Parathyroid adenoma (tissue), 2 donors: ENCODE measurements around the gene P3H3.

Source experiments
- H2AFZ ChIP-seq: fragments of 300-600 bp; sonication (generic); one replicate; pipeline ENCODE4 v1.7.0; 2017; ENCODE audit warnings: antibody characterized with exemption, mild to moderate bottlenecking
- H3K27ac ChIP-seq: fragments of 300-600 bp; sonication (generic); one replicate; pipeline ENCODE4 v1.7.0; 2017
- H3K27me3 ChIP-seq: fragments of 300-600 bp; sonication (generic); one replicate; pipeline ENCODE4 v1.7.0; 2017; ENCODE audit warnings: low read length; ENCODE audit not compliant: control insufficient read depth, insufficient read depth
- H3K36me3 ChIP-seq: fragments of 300-600 bp; sonication (generic); one replicate; pipeline ENCODE4 v1.7.0; 2017; ENCODE audit warnings: low read length; ENCODE audit not compliant: control insufficient read depth, insufficient read depth
- H3K4me1 ChIP-seq: fragments of 300-600 bp; sonication (generic); one replicate; pipeline ENCODE4 v1.7.0; 2017; ENCODE audit warnings: control low read depth
- H3K4me2 ChIP-seq: fragments of 300-600 bp; sonication (generic); one replicate; pipeline ENCODE4 v1.7.0; 2017; ENCODE audit warnings: low read length
- H3K4me3 ChIP-seq: fragments of 300-600 bp; sonication (generic); one replicate; pipeline ENCODE4 v1.7.0; 2017; ENCODE audit warnings: low read depth, low read length
- H3K79me2 ChIP-seq: fragments of 300-600 bp; sonication (generic); one replicate; pipeline ENCODE4 v1.7.0; 2017; ENCODE audit warnings: control low read depth
- H3K9ac ChIP-seq: fragments of 300-600 bp; sonication (generic); one replicate; pipeline ENCODE4 v1.7.0; 2017; ENCODE audit warnings: mild to moderate bottlenecking
- H3K9me3 ChIP-seq: fragments of 300-600 bp; sonication (generic); one replicate; pipeline ENCODE4 v1.7.0; 2017; ENCODE audit warnings: low read length; ENCODE audit not compliant: control insufficient read depth
- TF ChIP-seq, protein P1 (sequence below): fragments of 300-600 bp; sonication (generic); IDR thresholded peaks from one replicate; pipeline ENCODE4 v1.7.0; 2017; ENCODE audit warnings: antibody characterized with exemption, mild to moderate bottlenecking
- donor health status: primary hyperparathyroidism.

Gene P3H3

DNA sequence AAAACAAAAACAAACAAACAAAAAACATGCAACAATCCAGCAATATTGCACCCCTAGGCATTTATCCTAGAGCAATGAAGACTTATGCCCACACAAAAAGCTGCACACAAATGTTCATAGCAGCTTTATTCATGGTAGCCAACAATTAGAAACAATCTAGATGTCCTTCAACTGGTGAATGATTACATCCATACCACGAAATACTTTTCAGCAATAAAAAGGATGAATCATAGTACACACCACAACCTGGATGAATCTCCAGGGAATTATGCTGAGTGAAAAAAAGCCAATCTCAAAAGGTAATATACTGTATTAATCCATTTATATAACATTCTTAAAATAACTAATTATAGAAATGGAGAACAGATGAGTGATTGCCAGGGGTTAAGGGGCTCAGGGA is 21.0 kb upstream of the P3H3 start:
- Histone ChIP-seq H3K27ac (no peak overlapping the region), H3K4me2 (no peak overlapping the region), H3K9me3 (no peaks in the 10 kb centered on the region), H3K9ac (no peak overlapping the region), H3K79me2 (no peaks in the 10 kb centered on the region), H3K4me1 (no peaks in the 10 kb centered on the region), H3K4me3 (no peak overlapping the region), H3K36me3 (no peaks in the 10 kb centered on the region), H2AFZ (no peak overlapping the region), H3K27me3 (no peaks in the 10 kb centered on the region)
- TF ChIP-seq, protein P1, sequence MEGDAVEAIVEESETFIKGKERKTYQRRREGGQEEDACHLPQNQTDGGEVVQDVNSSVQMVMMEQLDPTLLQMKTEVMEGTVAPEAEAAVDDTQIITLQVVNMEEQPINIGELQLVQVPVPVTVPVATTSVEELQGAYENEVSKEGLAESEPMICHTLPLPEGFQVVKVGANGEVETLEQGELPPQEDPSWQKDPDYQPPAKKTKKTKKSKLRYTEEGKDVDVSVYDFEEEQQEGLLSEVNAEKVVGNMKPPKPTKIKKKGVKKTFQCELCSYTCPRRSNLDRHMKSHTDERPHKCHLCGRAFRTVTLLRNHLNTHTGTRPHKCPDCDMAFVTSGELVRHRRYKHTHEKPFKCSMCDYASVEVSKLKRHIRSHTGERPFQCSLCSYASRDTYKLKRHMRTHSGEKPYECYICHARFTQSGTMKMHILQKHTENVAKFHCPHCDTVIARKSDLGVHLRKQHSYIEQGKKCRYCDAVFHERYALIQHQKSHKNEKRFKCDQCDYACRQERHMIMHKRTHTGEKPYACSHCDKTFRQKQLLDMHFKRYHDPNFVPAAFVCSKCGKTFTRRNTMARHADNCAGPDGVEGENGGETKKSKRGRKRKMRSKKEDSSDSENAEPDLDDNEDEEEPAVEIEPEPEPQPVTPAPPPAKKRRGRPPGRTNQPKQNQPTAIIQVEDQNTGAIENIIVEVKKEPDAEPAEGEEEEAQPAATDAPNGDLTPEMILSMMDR = no peak

DNA sequence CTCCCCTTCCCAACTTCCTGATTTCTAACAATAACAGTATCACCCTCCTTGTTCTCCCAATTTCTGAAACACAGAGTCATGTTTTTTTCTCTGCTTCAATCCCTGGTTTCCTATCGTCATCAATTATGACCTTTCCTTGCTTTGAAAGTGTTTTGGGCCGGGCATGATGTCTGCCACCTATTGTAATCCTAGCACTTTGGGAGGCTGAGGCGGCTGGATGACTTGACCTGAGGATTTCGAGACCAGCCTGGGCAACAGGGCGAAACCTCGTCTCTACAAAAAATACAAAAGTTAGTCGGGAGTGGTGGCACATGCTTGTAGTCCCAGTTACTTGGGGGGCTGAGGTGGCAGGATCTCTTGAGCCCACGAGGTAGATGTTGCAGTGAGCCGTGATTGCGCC is 19.2 kb upstream of the P3H3 start:
- TF ChIP-seq, protein P1 = no peak
- Histone ChIP-seq H2AFZ (no peak overlapping the region), H3K27me3 (no peaks in the 10 kb centered on the region), H3K4me2 (no peak overlapping the region), H3K9me3 (no peaks in the 10 kb centered on the region), H3K27ac (no peak overlapping the region), H3K79me2 (no peaks in the 10 kb centered on the region), H3K36me3 (no peaks in the 10 kb centered on the region), H3K4me3 (no peak overlapping the region), H3K4me1 (no peaks in the 10 kb centered on the region), H3K9ac (no peak overlapping the region)

DNA sequence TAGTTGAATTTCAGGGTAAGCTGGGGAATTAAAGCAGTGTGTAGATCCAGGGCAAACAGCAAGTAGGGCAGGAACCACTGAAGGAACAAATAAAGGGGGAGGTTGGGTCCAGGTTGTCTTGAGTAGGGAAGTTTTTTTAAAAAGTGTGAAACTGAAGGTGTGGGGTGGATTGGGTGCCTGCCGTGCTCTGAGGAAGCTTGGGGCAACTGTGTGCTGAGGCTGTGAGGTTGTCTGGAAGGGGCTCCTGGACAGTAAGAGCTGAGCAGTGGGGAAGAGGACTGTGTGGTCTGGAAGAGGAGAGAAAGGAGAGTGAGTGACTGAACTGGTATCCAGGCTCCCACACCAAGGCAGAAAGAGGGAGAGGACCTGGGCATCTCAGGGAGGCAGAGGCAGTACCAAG is 17.4 kb upstream of the P3H3 start:
- TF ChIP-seq, protein P1 = no peak
- no peak overlapping the region for H2AFZ ChIP-seq
- no peaks in the 10 kb centered on the region for H3K36me3 ChIP-seq

DNA sequence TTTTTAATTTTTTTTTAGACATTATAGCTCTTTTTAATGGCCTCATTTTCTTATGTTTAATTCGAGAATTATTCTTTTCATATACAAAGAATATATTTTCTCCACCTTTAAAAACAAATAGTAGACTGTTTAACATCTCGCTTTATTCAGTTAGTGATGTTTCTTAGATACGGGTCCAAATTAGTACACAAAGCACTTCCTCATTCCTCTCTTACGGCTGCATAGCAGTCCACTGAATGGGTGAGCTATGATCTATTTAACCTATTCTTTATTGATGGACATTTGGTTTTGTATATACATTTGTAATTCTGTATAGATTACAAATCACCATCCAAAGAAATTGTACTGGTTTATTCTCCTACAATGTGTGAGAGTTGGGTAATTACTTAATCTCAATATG is 14.8 kb upstream of the P3H3 start:
- no peaks in the 10 kb centered on the region for H3K36me3 ChIP-seq
- H3K9ac ChIP-seq = no peak overlapping the region
- no peaks in the 10 kb centered on the region for H3K9me3 ChIP-seq
- no peaks in the 10 kb centered on the region for H3K4me1 ChIP-seq
- TF ChIP-seq, protein P1 = no peak
- no peak overlapping the region for H2AFZ ChIP-seq
- H3K27ac ChIP-seq = no peak overlapping the region
- H3K79me2 ChIP-seq = no peaks in the 10 kb centered on the region
- no peak overlapping the region for H3K4me2 ChIP-seq
- H3K4me3 ChIP-seq = no peak overlapping the region
- H3K27me3 ChIP-seq = no peaks in the 10 kb centered on the region

More for the DNA sequence above, 17.4 kb upstream of the P3H3 start:
- no peak overlapping the region for H3K4me2 ChIP-seq
- H3K4me1 ChIP-seq = no peaks in the 10 kb centered on the region
- H3K27me3 ChIP-seq = no peaks in the 10 kb centered on the region
- H3K27ac ChIP-seq = no peak overlapping the region
- no peak overlapping the region for H3K9ac ChIP-seq
- no peaks in the 10 kb centered on the region for H3K9me3 ChIP-seq
- H3K4me3 ChIP-seq = no peak overlapping the region
- no peaks in the 10 kb centered on the region for H3K79me2 ChIP-seq

DNA sequence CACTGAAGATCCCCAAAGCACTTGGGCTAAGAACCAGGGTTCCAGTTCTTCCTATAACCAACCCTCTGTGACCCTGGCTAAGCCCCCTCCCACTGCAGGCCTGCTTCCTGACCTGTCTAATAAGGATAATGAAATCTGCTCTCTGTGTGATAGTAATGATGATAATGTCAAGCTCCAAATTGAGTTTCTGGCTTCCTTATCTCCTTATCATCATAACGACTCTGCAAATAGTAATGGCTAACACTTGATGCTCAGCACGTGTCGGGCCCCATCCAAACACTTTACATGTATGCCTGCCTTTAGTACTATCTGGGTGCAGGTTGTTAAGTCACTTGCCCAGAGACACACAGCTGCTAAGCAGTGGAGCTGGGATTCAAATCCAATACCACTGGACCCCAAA is 11.6 kb upstream of the P3H3 start:
- Histone ChIP-seq H3K4me3 (no peak overlapping the region), H3K79me2 (no peaks in the 10 kb centered on the region), H3K4me2 (no peak overlapping the region), H3K4me1 (no peaks in the 10 kb centered on the region), H3K9me3 (no peaks in the 10 kb centered on the region), H3K9ac (no peak overlapping the region), H3K27me3 (no peaks in the 10 kb centered on the region), H3K27ac (no peak overlapping the region), H2AFZ (no peak overlapping the region), H3K36me3 (no peaks in the 10 kb centered on the region)
- TF ChIP-seq, protein P1 = no peak
